Karpas-422 (cell line): ENCODE data around the gene PMVK. TPM values are rescaled to one million over a fixed set of nuclear protein-coding genes. Genes with fewer than 3 reads are reported as not detected.

ENCODE experiments used
- DNase-seq: peaks from one replicate; pipeline ENCODE4 v3.0.0-alpha.2; 2015
- H2AFZ ChIP-seq: fragments of 200-600 bp; sonication (generic); 2 replicates; pipeline ENCODE4 v1.6.1; 2014; ENCODE audit warnings: antibody characterized with exemption, low read length, mixed read lengths
- H3K27ac ChIP-seq: fragments of 200-600 bp; sonication (generic); 2 replicates; pipeline ENCODE4 v1.5.1; 2014; ENCODE audit warnings: mild to moderate bottlenecking, low read length, moderate library complexity
- H3K27me3 ChIP-seq: fragments of 200-600 bp; sonication (generic); 2 replicates; pipeline ENCODE4 v1.6.1; 2014; ENCODE audit warnings: low read length, mixed read lengths
- H3K36me3 ChIP-seq: fragments of 200-600 bp; sonication (generic); 2 replicates; pipeline ENCODE4 v1.6.1; 2014; ENCODE audit warnings: low read length, mixed read lengths; ENCODE audit not compliant: insufficient read depth
- H3K4me1 ChIP-seq: fragments of 200-600 bp; sonication (generic); 2 replicates; pipeline ENCODE4 v1.6.1; 2014; ENCODE audit warnings: mild to moderate bottlenecking, low read length, mixed read lengths
- H3K4me2 ChIP-seq: fragments of 200-600 bp; sonication (generic); 2 replicates; pipeline ENCODE4 v1.6.1; 2014; ENCODE audit warnings: low read length, low read depth, mild to moderate bottlenecking; ENCODE audit not compliant: poor library complexity, severe bottlenecking
- H3K4me3 ChIP-seq: fragments of 200-600 bp; sonication (generic); 2 replicates; pipeline ENCODE4 v1.5.1; 2014; ENCODE audit warnings: mild to moderate bottlenecking, antibody characterized with exemption, low read length, mixed read lengths
- H3K79me2 ChIP-seq: fragments of 200-600 bp; sonication (generic); 2 replicates; pipeline ENCODE4 v1.6.1; 2014; ENCODE audit warnings: mild to moderate bottlenecking, low read length, mixed read lengths
- H3K9ac ChIP-seq: fragments of 200-600 bp; sonication (generic); 2 replicates; pipeline ENCODE4 v1.6.0; 2014; ENCODE audit warnings: low read length
- H3K9me2 ChIP-seq: fragments of 200-600 bp; sonication (generic), shearing (Covaris generic); replicated peaks from 2 replicates; pipeline ENCODE4 v1.6.0; 2014; ENCODE audit warnings: mild to moderate bottlenecking, low read length, moderate library complexity; ENCODE audit not compliant: insufficient read depth
- H3K9me3 ChIP-seq: fragments of 300-700, 200-600 bp; sonication (generic); 2 replicates; pipeline ENCODE4 v1.6.1; 2014; ENCODE audit warnings: low read length, mixed read lengths
- H4K20me1 ChIP-seq: fragments of 200-600 bp; sonication (generic); 2 replicates; pipeline ENCODE4 v1.6.1; 2014; ENCODE audit warnings: mild to moderate bottlenecking, antibody characterized with exemption, low read length, low read depth; ENCODE audit not compliant: insufficient read depth
- total RNA-seq: library from RNA; depleted of rRNA; stranded (reverse); fragments of >200 nt; shearing (Covaris generic); gene quantifications from 2 replicates; pipeline ENCODE4 v1.2.3, GENCODE V29; 2014; ENCODE audit warnings: low replicate concordance

Gene PMVK
- total RNA-seq, 1 experiment from 2014 or later: 11.1 TPM

GRCh38 chr1:154926201-154926600 lies 10.3 kb downstream of the PMVK start:
- no peak overlapping the region for H2AFZ ChIP-seq
- H3K79me2 ChIP-seq: no peaks in the 10 kb centered on the region
- no peak overlapping the region for H3K4me2 ChIP-seq
- H3K27ac ChIP-seq: no peak overlapping the region
- H3K9ac ChIP-seq: no peak overlapping the region
- no peak for DNase-seq
- H3K36me3 ChIP-seq: peaks cover 14% of the 10 kb centered on the region; the same call in 1 of the 2 replicates
- no peak overlapping the region for H3K4me3 ChIP-seq
- no peaks in the 10 kb centered on the region for H3K9me3 ChIP-seq
- no peaks in the 10 kb centered on the region for H3K4me1 ChIP-seq
- no peaks in the 10 kb centered on the region for H4K20me1 ChIP-seq
- H3K27me3 ChIP-seq: no peaks in the 10 kb centered on the region
- no peaks in the 10 kb centered on the region for H3K9me2 ChIP-seq

- no peak overlapping the region for H3K27ac ChIP-seq
- no peaks in the 10 kb centered on the region for H3K4me1 ChIP-seq
- no peak overlapping the region for H3K4me3 ChIP-seq
- H3K4me2 ChIP-seq: no peak overlapping the region
- H3K36me3 ChIP-seq: peaks cover 12% of the 10 kb centered on the region; the same call in 1 of the 2 replicates
- H4K20me1 ChIP-seq: no peaks in the 10 kb centered on the region
- no peaks in the 10 kb centered on the region for H3K9me3 ChIP-seq
- no peaks in the 10 kb centered on the region for H3K27me3 ChIP-seq
- no peak overlapping the region for H2AFZ ChIP-seq
- H3K9ac ChIP-seq: no peak overlapping the region
- H3K79me2 ChIP-seq: no peaks in the 10 kb centered on the region
- DNase-seq: no peak
- H3K9me2 ChIP-seq: no peaks in the 10 kb centered on the region
Observed at GRCh38 chr1:154925335-154926170, 11.0 kb downstream of the PMVK start.

- Histone ChIP-seq H3K9me2 (no peaks in the 10 kb centered on the region), H3K4me1 (no peaks in the 10 kb centered on the region), H3K36me3 (peaks cover 12% of the 10 kb centered on the region; the same call in 1 of the 2 replicates), H4K20me1 (no peaks in the 10 kb centered on the region), H3K79me2 (no peaks in the 10 kb centered on the region), H2AFZ (no peak overlapping the region), H3K9ac (no peak overlapping the region), H3K9me3 (no peaks in the 10 kb centered on the region), H3K4me3 (no peak overlapping the region), H3K4me2 (no peak overlapping the region), H3K27ac (no peak overlapping the region), H3K27me3 (no peaks in the 10 kb centered on the region)
- no peak for DNase-seq
Observed at GRCh38 chr1:154923695-154924094, 12.8 kb downstream of the PMVK start.

- Histone ChIP-seq H3K9me3 (no peaks in the 10 kb centered on the region; the same call in 1 of the 2 replicates), H3K4me2 (no peak overlapping the region), H3K27me3 (no peaks in the 10 kb centered on the region), H3K4me3 (no peak overlapping the region), H3K36me3 (no peaks in the 10 kb centered on the region), H3K9me2 (no peaks in the 10 kb centered on the region), H3K4me1 (no peaks in the 10 kb centered on the region), H2AFZ (no peak overlapping the region), H3K9ac (no peak overlapping the region), H3K79me2 (no peaks in the 10 kb centered on the region), H3K27ac (no peak overlapping the region), H4K20me1 (no peaks in the 10 kb centered on the region)
- DNase-seq: no peak
Observed at GRCh38 chr1:154913273-154913672, 23.2 kb downstream of the PMVK start.

- Histone ChIP-seq H3K4me2 (no peak overlapping the region), H3K9ac (no peak overlapping the region), H3K9me2 (no peaks in the 10 kb centered on the region), H2AFZ (no peak overlapping the region), H3K36me3 (no peaks in the 10 kb centered on the region), H4K20me1 (no peaks in the 10 kb centered on the region), H3K27ac (no peak overlapping the region), H3K9me3 (no peaks in the 10 kb centered on the region; the same call in 1 of the 2 replicates), H3K79me2 (no peaks in the 10 kb centered on the region), H3K4me3 (no peak overlapping the region), H3K27me3 (no peaks in the 10 kb centered on the region), H3K4me1 (no peaks in the 10 kb centered on the region)
- no peak for DNase-seq
Observed at GRCh38 chr1:154912755-154913154, 23.8 kb downstream of the PMVK start.

GRCh38 chr1:154911691-154912550 lies 24.6 kb downstream of the PMVK start:
- no peaks in the 10 kb centered on the region; the same call in 1 of the 2 replicates for H3K9me3 ChIP-seq
- no peak overlapping the region for H3K27ac ChIP-seq
- H3K9ac ChIP-seq: no peak overlapping the region
- no peak overlapping the region for H2AFZ ChIP-seq
- H4K20me1 ChIP-seq: no peaks in the 10 kb centered on the region
- no peaks in the 10 kb centered on the region for H3K79me2 ChIP-seq
- H3K4me3 ChIP-seq: no peak overlapping the region
- H3K36me3 ChIP-seq: no peaks in the 10 kb centered on the region
- H3K4me2 ChIP-seq: no peak overlapping the region
- H3K4me1 ChIP-seq: no peaks in the 10 kb centered on the region
- H3K27me3 ChIP-seq: no peaks in the 10 kb centered on the region
- no peaks in the 10 kb centered on the region for H3K9me2 ChIP-seq
- no peak for DNase-seq

GRCh38 chr1:154910851-154911250 lies 25.7 kb downstream of the PMVK start:
- H3K27ac ChIP-seq: no peak overlapping the region
- no peaks in the 10 kb centered on the region for H3K27me3 ChIP-seq
- no peaks in the 10 kb centered on the region; the same call in 1 of the 2 replicates for H3K9me3 ChIP-seq
- no peak overlapping the region for H3K9ac ChIP-seq
- H3K79me2 ChIP-seq: no peaks in the 10 kb centered on the region
- H4K20me1 ChIP-seq: no peaks in the 10 kb centered on the region
- no peaks in the 10 kb centered on the region for H3K9me2 ChIP-seq
- H2AFZ ChIP-seq: no peak overlapping the region
- no peak overlapping the region for H3K4me3 ChIP-seq
- no peak for DNase-seq
- no peak overlapping the region for H3K4me2 ChIP-seq
- H3K4me1 ChIP-seq: no peaks in the 10 kb centered on the region
- H3K36me3 ChIP-seq: no peaks in the 10 kb centered on the region

- Histone ChIP-seq H3K36me3 (no peaks in the 10 kb centered on the region), H3K4me2 (no peak overlapping the region), H2AFZ (no peak overlapping the region), H3K79me2 (no peaks in the 10 kb centered on the region), H4K20me1 (no peaks in the 10 kb centered on the region), H3K4me1 (no peaks in the 10 kb centered on the region), H3K9me2 (no peaks in the 10 kb centered on the region), H3K27me3 (no peaks in the 10 kb centered on the region), H3K9me3 (no peaks in the 10 kb centered on the region; the same call in 1 of the 2 replicates), H3K9ac (no peak overlapping the region), H3K27ac (no peak overlapping the region), H3K4me3 (no peak overlapping the region)
- no peak for DNase-seq
Observed at GRCh38 chr1:154908937-154909336, 27.6 kb downstream of the PMVK start.
